ENCODE results near the gene C2CD5. TPM values are rescaled to one million over a fixed set of nuclear protein-coding genes. Genes with fewer than 3 reads are reported as not detected.

The C2CD5 gene
- total RNA-seq, 1 experiment from 2014 or later = 21.4 TPM

GRCh38 chr12:22539055-22539454 is 5.3 kb downstream of the C2CD5 start:
- ChIA-PET POLR2A (no interaction called here), CTCF (interaction anchor here (0.5 to 0.7 kb wide), 2 partner anchors 14 to 203 kb away, joined by 3 read pairs; no protein-coding TSS in a partner anchor)
- intact Hi-C loops (cut with micrococcal nuclease) = no loop called here
- H3K4me1 Mint-ChIP-seq (ENCODE audit: insufficient read depth, unreplicated experiment) = peaks cover 37% of the 10 kb centered on the region
- H3K27ac Mint-ChIP-seq (ENCODE audit: low read depth, unreplicated experiment) = no peak overlapping the region
- no peak overlapping the region for H3K4me3 Mint-ChIP-seq (ENCODE audit: unreplicated experiment)
- BruUV-seq (replicated peaks) = no TSS peak
- no peaks in the 10 kb centered on the region for H3K27me3 Mint-ChIP-seq (ENCODE audit: insufficient read depth, unreplicated experiment)
- no peak for TF ChIP-seq CTCF (IDR thresholded peaks at IDR 0.05; ENCODE audit: unreplicated experiment)
- peaks cover 7% of the 10 kb centered on the region for H3K36me3 Mint-ChIP-seq (ENCODE audit: insufficient read depth, unreplicated experiment)
- DNase-seq (ENCODE audit: unreplicated experiment) = no peak
- H3K9me3 Mint-ChIP-seq (ENCODE audit: unreplicated experiment) = no peaks in the 10 kb centered on the region

GRCh38 chr12:22538311-22538710 is 6.0 kb downstream of the C2CD5 start:
- DNase-seq (ENCODE audit: unreplicated experiment) = no peak
- POLR2A ChIA-PET = no interaction called here
- Mint-ChIP-seq H3K27me3 (ENCODE audit: insufficient read depth, unreplicated experiment) (no peaks in the 10 kb centered on the region), H3K27ac (ENCODE audit: low read depth, unreplicated experiment) (no peak overlapping the region), H3K4me1 (ENCODE audit: insufficient read depth, unreplicated experiment) (peaks cover 37% of the 10 kb centered on the region), H3K36me3 (ENCODE audit: insufficient read depth, unreplicated experiment) (peaks cover 7% of the 10 kb centered on the region), H3K4me3 (ENCODE audit: unreplicated experiment) (no peak overlapping the region), H3K9me3 (ENCODE audit: unreplicated experiment) (no peaks in the 10 kb centered on the region)
- intact Hi-C loops (cut with micrococcal nuclease) = no loop called here
- TF ChIP-seq CTCF (IDR thresholded peaks at IDR 0.05; ENCODE audit: unreplicated experiment) = no peak
- BruUV-seq (replicated peaks) = no TSS peak
- CTCF ChIA-PET = interaction anchor here (0.8 kb wide), 1 partner anchor 9 kb away, joined by 3 read pairs; no protein-coding TSS in a partner anchor

GRCh38 chr12:22536971-22537544 is 7.3 kb downstream of the C2CD5 start:
- Mint-ChIP-seq H3K4me1 (ENCODE audit: insufficient read depth, unreplicated experiment) (peaks cover 26% of the 10 kb centered on the region), H3K9me3 (ENCODE audit: unreplicated experiment) (no peaks in the 10 kb centered on the region), H3K4me3 (ENCODE audit: unreplicated experiment) (no peak overlapping the region), H3K27ac (ENCODE audit: low read depth, unreplicated experiment) (no peak overlapping the region), H3K36me3 (ENCODE audit: insufficient read depth, unreplicated experiment) (peaks cover 17% of the 10 kb centered on the region), H3K27me3 (ENCODE audit: insufficient read depth, unreplicated experiment) (no peaks in the 10 kb centered on the region)
- intact Hi-C loops (cut with micrococcal nuclease) = no loop called here
- ChIA-PET CTCF (no interaction called here), POLR2A (no interaction called here)
- no peak for DNase-seq (ENCODE audit: unreplicated experiment)
- no TSS peak for BruUV-seq (replicated peaks)
- TF ChIP-seq CTCF (IDR thresholded peaks at IDR 0.05; ENCODE audit: unreplicated experiment) = no peak

GRCh38 chr12:22536346-22536945 is 7.9 kb downstream of the C2CD5 start:
- H3K9me3 Mint-ChIP-seq (ENCODE audit: unreplicated experiment) = no peaks in the 10 kb centered on the region
- H3K36me3 Mint-ChIP-seq (ENCODE audit: insufficient read depth, unreplicated experiment) = peaks cover 23% of the 10 kb centered on the region
- no peak for DNase-seq (ENCODE audit: unreplicated experiment)
- intact Hi-C loops (cut with micrococcal nuclease) = no loop called here
- CTCF ChIA-PET = interaction anchor here (0.6 kb wide), 1 partner anchor 201 kb away, joined by 3 read pairs; no protein-coding TSS in a partner anchor
- no peak overlapping the region for H3K27ac Mint-ChIP-seq (ENCODE audit: low read depth, unreplicated experiment)
- H3K27me3 Mint-ChIP-seq (ENCODE audit: insufficient read depth, unreplicated experiment) = no peaks in the 10 kb centered on the region
- TF ChIP-seq CTCF (IDR thresholded peaks at IDR 0.05; ENCODE audit: unreplicated experiment) = no peak
- BruUV-seq (replicated peaks) = no TSS peak
- peaks cover 20% of the 10 kb centered on the region for H3K4me1 Mint-ChIP-seq (ENCODE audit: insufficient read depth, unreplicated experiment)
- POLR2A ChIA-PET = interaction anchor here (0.6 to 1.1 kb wide), 2 partner anchors 8 to 11 kb away, joined by 3 read pairs; partner anchors contain the start of gene C2CD5
- H3K4me3 Mint-ChIP-seq (ENCODE audit: unreplicated experiment) = no peak overlapping the region

All from MCF 10A (cell line).